ENCODE results near the gene LINGO1.

The LINGO1 gene

GRCh38 chr15:77631745-77632533 is 773 bp downstream of the LINGO1 start:
- DNase-seq (ENCODE audit: low read depth), result no peak

- DNase-seq (ENCODE audit: low read depth), result no peak
Measured at GRCh38 chr15:77630956-77631744, 1.6 kb downstream of the LINGO1 start.

GRCh38 chr15:77630056-77630455 is 2.7 kb downstream of the LINGO1 start:
- no peak for DNase-seq (ENCODE audit: low read depth)

- no peak for DNase-seq (ENCODE audit: low read depth)
Measured at GRCh38 chr15:77629070-77630030, 3.4 kb downstream of the LINGO1 start.

GRCh38 chr15:77628010-77628409 is 4.7 kb downstream of the LINGO1 start:
- no peak for DNase-seq (ENCODE audit: low read depth)

GRCh38 chr15:77627581-77627980 is 5.1 kb downstream of the LINGO1 start:
- no peak for DNase-seq (ENCODE audit: low read depth)

- DNase-seq (ENCODE audit: low read depth), result no peak
Measured at GRCh38 chr15:77627067-77627466, 5.6 kb downstream of the LINGO1 start.

- no peak for DNase-seq (ENCODE audit: low read depth)
Measured at GRCh38 chr15:77626002-77626401, 6.7 kb downstream of the LINGO1 start.

- no peak for DNase-seq (ENCODE audit: low read depth)
Measured at GRCh38 chr15:77625376-77625775, 7.3 kb downstream of the LINGO1 start.

- no peak for DNase-seq (ENCODE audit: low read depth)
Measured at GRCh38 chr15:77624868-77625267, 7.8 kb downstream of the LINGO1 start.

GRCh38 chr15:77623755-77624524 is 8.8 kb downstream of the LINGO1 start:
- no peak for DNase-seq (ENCODE audit: low read depth)

- DNase-seq (ENCODE audit: low read depth), result no peak
Measured at GRCh38 chr15:77622934-77623754, 9.6 kb downstream of the LINGO1 start.

GRCh38 chr15:77622209-77622933 is 10.3 kb downstream of the LINGO1 start:
- no peak for DNase-seq (ENCODE audit: low read depth)

GRCh38 chr15:77621847-77622208 is 10.9 kb downstream of the LINGO1 start:
- no peak for DNase-seq (ENCODE audit: low read depth)

- DNase-seq (ENCODE audit: low read depth), result no peak
Measured at GRCh38 chr15:77620960-77621647, 11.6 kb downstream of the LINGO1 start.

- no peak for DNase-seq (ENCODE audit: low read depth)
Measured at GRCh38 chr15:77620297-77620696, 12.4 kb downstream of the LINGO1 start.

- DNase-seq (ENCODE audit: low read depth), result no peak
Measured at GRCh38 chr15:77619883-77620282, 12.8 kb downstream of the LINGO1 start.

- DNase-seq (ENCODE audit: low read depth), result no peak
Measured at GRCh38 chr15:77617476-77618230, 15.1 kb downstream of the LINGO1 start.

GRCh38 chr15:77616072-77616471 is 16.6 kb downstream of the LINGO1 start:
- no peak for DNase-seq (ENCODE audit: low read depth)
